ENCODE data around the gene TMEM132A.

Gene TMEM132A

DNA sequence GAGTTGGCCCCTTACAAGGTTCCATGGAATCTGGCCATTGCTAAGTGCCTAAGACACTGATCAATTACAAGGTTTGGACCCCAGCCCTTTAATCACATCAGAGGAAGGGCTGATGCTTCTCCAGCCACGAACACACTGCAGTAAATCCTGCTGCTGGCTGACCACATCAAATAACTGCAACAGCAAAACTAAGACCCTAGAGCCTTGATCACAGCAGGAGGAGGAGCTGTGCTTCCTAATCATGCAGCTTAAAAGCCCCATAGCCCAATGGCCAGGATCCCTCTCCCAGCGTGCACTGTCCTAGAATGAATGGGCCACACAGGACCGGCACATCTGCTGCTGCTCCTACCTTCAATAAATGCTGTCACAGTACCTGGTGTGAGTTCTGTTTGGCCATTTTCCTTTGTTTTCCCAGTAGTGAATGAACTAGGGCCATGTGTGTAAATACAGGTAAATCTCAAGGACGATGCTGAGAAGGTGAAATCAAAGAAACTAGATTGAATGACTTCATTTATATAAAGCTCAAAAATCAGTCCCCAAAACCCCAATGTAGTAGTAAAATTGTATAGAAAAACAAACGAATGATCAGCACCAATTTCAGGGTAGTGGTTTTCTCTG lies 44.2 kb upstream of the TMEM132A start:
- TF ChIP-seq, protein P1, sequence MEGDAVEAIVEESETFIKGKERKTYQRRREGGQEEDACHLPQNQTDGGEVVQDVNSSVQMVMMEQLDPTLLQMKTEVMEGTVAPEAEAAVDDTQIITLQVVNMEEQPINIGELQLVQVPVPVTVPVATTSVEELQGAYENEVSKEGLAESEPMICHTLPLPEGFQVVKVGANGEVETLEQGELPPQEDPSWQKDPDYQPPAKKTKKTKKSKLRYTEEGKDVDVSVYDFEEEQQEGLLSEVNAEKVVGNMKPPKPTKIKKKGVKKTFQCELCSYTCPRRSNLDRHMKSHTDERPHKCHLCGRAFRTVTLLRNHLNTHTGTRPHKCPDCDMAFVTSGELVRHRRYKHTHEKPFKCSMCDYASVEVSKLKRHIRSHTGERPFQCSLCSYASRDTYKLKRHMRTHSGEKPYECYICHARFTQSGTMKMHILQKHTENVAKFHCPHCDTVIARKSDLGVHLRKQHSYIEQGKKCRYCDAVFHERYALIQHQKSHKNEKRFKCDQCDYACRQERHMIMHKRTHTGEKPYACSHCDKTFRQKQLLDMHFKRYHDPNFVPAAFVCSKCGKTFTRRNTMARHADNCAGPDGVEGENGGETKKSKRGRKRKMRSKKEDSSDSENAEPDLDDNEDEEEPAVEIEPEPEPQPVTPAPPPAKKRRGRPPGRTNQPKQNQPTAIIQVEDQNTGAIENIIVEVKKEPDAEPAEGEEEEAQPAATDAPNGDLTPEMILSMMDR (IDR thresholded peaks at IDR 0.05) = no peak
- no peak overlapping the region for H3K27ac ChIP-seq
- DNase-seq (ENCODE audit: low spot score) = no peak
- no peak overlapping the region for H3K4me3 ChIP-seq

DNA sequence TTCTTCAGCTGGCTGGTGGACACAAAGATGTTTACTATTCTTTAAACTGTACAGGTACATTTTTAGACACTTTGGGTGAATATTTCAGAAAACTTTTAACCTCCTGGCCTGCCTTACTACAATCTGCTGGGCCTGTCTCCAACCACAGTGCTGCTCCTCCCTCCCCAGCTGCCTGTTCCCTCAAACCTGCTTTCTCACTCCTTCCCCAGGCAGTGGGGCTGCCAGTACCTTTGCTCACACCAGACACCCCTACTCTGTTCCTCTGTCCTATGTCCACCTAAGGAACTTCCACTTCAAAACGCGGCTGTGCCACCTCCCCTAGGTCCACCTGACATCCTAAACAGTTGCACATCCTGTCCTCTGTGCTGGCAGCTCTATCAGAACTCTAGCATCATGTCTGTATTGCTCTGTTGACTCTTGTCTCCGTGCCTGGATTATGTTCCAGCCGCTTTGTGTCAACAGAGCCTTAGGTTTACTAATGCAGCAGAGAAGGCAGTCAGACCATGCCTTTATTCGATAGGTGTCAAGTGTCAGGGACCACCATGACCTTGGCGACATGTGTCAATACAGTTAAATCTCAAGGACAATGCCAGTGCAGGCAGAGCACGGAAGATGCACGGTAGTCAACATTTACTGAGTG lies 43.5 kb upstream of the TMEM132A start:
- Histone ChIP-seq H3K4me3 (no peak overlapping the region), H3K27ac (no peak overlapping the region)
- DNase-seq (ENCODE audit: low spot score) = no peak
- TF ChIP-seq, protein P1 (IDR thresholded peaks at IDR 0.05) = no peak

DNA sequence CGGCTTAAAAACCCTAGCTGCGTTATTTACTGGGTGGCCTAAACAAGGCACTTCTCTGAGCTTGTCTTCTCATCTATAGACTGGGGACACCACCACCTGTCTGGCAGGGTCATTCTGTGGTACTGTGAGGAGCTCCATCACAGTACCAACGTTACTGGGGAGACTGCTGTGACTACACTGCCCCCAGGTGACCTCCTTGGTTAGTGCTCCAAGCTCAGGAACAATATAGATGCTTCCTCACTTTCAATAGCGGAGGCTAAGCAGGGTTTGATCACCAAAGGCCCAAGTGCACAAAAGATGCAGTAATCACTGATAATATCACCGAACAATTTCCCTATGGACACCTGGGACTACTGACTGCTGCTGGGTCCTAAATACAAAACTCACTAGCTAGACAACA lies 36.7 kb upstream of the TMEM132A start:
- TF ChIP-seq, protein P1 (IDR thresholded peaks at IDR 0.05) = no peak
- no peak overlapping the region for H3K4me3 ChIP-seq
- H3K27ac ChIP-seq = no peak overlapping the region

DNA sequence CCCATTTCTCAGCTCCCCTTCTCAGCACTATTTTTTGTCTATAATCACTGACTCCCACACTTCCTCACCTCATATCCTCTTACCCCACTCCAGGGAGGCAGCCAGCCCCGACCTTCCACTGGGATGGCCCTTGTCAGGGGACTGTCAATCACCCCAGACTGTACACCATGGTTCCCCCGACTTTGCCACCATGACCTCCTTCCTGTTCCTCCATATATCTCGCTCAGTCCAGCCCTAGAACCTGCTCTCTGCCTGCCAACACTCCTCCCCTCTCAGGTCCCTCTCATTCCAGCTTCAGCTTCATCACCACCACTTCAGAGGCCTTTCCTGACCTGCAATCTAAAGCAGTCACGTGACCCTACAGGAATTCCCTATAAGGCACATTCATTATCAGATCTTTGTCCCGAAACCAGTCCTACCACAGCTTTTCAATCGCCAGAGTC lies 34.4 kb upstream of the TMEM132A start:
- TF ChIP-seq, protein P1 (IDR thresholded peaks at IDR 0.05) = no peak
- Histone ChIP-seq H3K27ac (no peak overlapping the region), H3K4me3 (no peak overlapping the region)
- DNase-seq (ENCODE audit: low spot score) = no peak

More for the DNA sequence above, 36.7 kb upstream of the TMEM132A start:
- DNase-seq (ENCODE audit: low spot score) = no peak

DNA sequence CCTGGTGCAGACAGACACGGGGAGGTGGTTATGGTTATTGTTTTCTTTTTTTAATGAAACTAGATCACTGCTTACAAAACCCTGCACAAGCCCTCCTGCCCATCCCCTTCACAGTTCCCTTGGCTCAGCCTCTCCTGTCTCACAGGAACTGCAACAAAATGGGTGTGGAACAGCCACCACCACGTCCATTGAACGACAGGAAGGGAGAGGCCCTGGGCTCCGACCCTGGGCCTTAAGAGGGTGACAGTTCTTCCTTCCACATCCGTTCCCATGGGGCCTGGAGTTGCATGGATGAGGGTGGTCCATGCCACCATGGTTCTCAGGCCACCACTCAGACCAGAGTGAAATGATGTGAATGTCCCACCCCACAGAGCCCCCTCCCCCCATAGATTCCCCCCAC lies 33.6 kb upstream of the TMEM132A start:
- TF ChIP-seq, protein P1 (IDR thresholded peaks at IDR 0.05) = no peak
- no peak overlapping the region for H3K4me3 ChIP-seq
- DNase-seq (ENCODE audit: low spot score) = no peak
- H3K27ac ChIP-seq = no peak overlapping the region

DNA sequence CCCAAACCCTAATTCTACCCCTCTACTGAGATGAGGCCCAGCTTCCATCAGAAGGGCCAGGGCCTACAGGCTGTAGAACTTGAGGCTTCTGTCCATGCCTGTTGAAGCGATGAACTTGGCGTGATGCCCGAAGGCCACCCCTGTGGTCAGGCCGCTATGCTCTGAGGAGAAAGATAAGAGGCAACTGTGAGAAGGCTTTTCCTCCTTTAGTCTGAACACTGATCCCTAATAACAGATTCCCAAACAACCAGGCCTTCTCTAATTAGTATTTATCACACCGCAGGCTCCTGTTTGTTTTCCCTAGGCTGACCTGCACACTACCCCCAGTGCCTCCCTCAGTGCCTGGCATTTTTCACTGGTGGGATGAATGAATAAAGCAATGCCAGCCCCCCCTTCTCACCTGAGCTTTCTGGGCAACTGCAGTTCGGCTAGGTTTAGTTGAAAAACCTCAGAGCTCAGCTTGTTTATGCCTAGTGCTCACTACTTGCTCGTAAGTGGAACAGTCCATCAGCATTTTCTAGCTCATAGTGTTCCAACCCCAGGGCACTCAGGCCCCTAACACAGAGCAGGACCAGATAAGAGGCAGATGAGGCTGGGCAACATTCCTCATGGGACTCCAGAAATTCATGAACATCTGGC lies 33.0 kb upstream of the TMEM132A start:
- Histone ChIP-seq H3K27ac (no peak overlapping the region), H3K4me3 (no peak overlapping the region)
- DNase-seq (ENCODE audit: low spot score) = no peak
- TF ChIP-seq, protein P1 (IDR thresholded peaks at IDR 0.05) = no peak
